HUES48 (cell line): Measurements from ENCODE around the gene CHRNA10.

Source experiments
- H3K27ac ChIP-seq: one replicate; pipeline ENCODE4 v1.7.0; 2013; ENCODE audit warnings: low read depth, low read length, inconsistent platforms
- H3K27me3 ChIP-seq: 2 replicates; pipeline ENCODE4 v1.6.1; 2013; ENCODE audit warnings: mild to moderate bottlenecking, low read length; ENCODE audit not compliant: control insufficient read depth, insufficient read depth
- H3K36me3 ChIP-seq: 2 replicates; pipeline ENCODE4 v1.6.1; 2013; ENCODE audit warnings: low read length; ENCODE audit not compliant: control insufficient read depth, insufficient read depth
- H3K4me1 ChIP-seq: 2 replicates; pipeline ENCODE4 v1.6.1; 2013; ENCODE audit warnings: mild to moderate bottlenecking, low read length; ENCODE audit not compliant: control insufficient read depth, insufficient read depth
- H3K4me3 ChIP-seq: 2 replicates; pipeline ENCODE4 v1.5.1; 2013; ENCODE audit warnings: mild to moderate bottlenecking, low read depth, low read length
- H3K9ac ChIP-seq: 2 replicates; pipeline ENCODE4 v1.6.1; 2013; ENCODE audit warnings: mild to moderate bottlenecking, low read depth, low read length, moderate library complexity
- H3K9me3 ChIP-seq: 2 replicates; pipeline ENCODE4 v1.6.1; 2013; ENCODE audit warnings: low read length; ENCODE audit not compliant: control insufficient read depth, insufficient read depth

The CHRNA10 gene

GRCh38 chr11:3671334-3672254 lies at the start of gene CHRNA10:
TSS of gene CHRNA10 (minus strand) at chr11:3671384. CDS start at chr11:3671312, 72 bp downstream.
- Histone ChIP-seq H3K4me3 (no peak within 1 kb of the TSS), H3K27ac (no peak within 1 kb of the TSS), H3K4me1 (no peaks in the 10 kb centered on the region), H3K9ac (no peak within 1 kb of the TSS), H3K27me3 (no peaks in the 10 kb centered on the region), H3K36me3 (peaks cover 65% of the 10 kb centered on the region), H3K9me3 (no peaks in the 10 kb centered on the region)

GRCh38 chr11:3712274-3712673 lies 41.1 kb upstream of the CHRNA10 start:
- peaks cover 89% of the 10 kb centered on the region for H3K36me3 ChIP-seq
- no peaks in the 10 kb centered on the region for H3K27me3 ChIP-seq
- H3K4me1 ChIP-seq = peaks cover 14% of the 10 kb centered on the region
- no peaks in the 10 kb centered on the region for H3K9me3 ChIP-seq
- no peak overlapping the region for H3K27ac ChIP-seq
- H3K9ac ChIP-seq = no peak overlapping the region
- no peak overlapping the region for H3K4me3 ChIP-seq

GRCh38 chr11:3710485-3711259 lies 39.5 kb upstream of the CHRNA10 start:
- peak overlapping the region; percentile 9; the same call in 1 of the 2 replicates for H3K9ac ChIP-seq
- H3K9me3 ChIP-seq = no peaks in the 10 kb centered on the region
- peaks cover 87% of the 10 kb centered on the region for H3K36me3 ChIP-seq
- no peaks in the 10 kb centered on the region for H3K27me3 ChIP-seq
- peaks cover 14% of the 10 kb centered on the region for H3K4me1 ChIP-seq
- peak overlapping the region; percentile 71 for H3K27ac ChIP-seq
- peak overlapping the region; percentile 40; the same call in 1 of the 2 replicates for H3K4me3 ChIP-seq

- Histone ChIP-seq H3K9ac (no peak overlapping the region; the same call in 1 of the 2 replicates), H3K9me3 (no peaks in the 10 kb centered on the region), H3K4me1 (peaks cover 14% of the 10 kb centered on the region), H3K27ac (peak overlapping the region; percentile 71), H3K27me3 (no peaks in the 10 kb centered on the region), H3K36me3 (peaks cover 87% of the 10 kb centered on the region), H3K4me3 (peak overlapping the region; percentile 40; the same call in 1 of the 2 replicates)
Observed at GRCh38 chr11:3709977-3710376, 38.8 kb upstream of the CHRNA10 start.

- Histone ChIP-seq H3K36me3 (peaks cover 87% of the 10 kb centered on the region), H3K27me3 (no peaks in the 10 kb centered on the region), H3K9ac (no peak overlapping the region), H3K9me3 (no peaks in the 10 kb centered on the region), H3K27ac (no peak overlapping the region), H3K4me3 (no peak overlapping the region), H3K4me1 (peaks cover 14% of the 10 kb centered on the region)
Observed at GRCh38 chr11:3707176-3707575, 36.0 kb upstream of the CHRNA10 start.

GRCh38 chr11:3703383-3703782 lies 32.2 kb upstream of the CHRNA10 start:
- no peak overlapping the region for H3K27ac ChIP-seq
- H3K4me3 ChIP-seq = no peak overlapping the region
- no peaks in the 10 kb centered on the region for H3K4me1 ChIP-seq
- H3K36me3 ChIP-seq = peaks cover 90% of the 10 kb centered on the region
- no peak overlapping the region for H3K9ac ChIP-seq
- H3K27me3 ChIP-seq = no peaks in the 10 kb centered on the region
- no peaks in the 10 kb centered on the region for H3K9me3 ChIP-seq

- Histone ChIP-seq H3K9ac (no peak overlapping the region), H3K4me1 (no peaks in the 10 kb centered on the region), H3K36me3 (peaks cover 96% of the 10 kb centered on the region), H3K27me3 (no peaks in the 10 kb centered on the region), H3K27ac (no peak overlapping the region), H3K9me3 (no peaks in the 10 kb centered on the region), H3K4me3 (no peak overlapping the region)
Observed at GRCh38 chr11:3700910-3701309, 29.7 kb upstream of the CHRNA10 start.

- H3K4me3 ChIP-seq = no peak overlapping the region
- peaks cover 96% of the 10 kb centered on the region for H3K36me3 ChIP-seq
- no peak overlapping the region for H3K27ac ChIP-seq
- H3K4me1 ChIP-seq = no peaks in the 10 kb centered on the region
- no peaks in the 10 kb centered on the region for H3K9me3 ChIP-seq
- H3K9ac ChIP-seq = no peak overlapping the region
- no peaks in the 10 kb centered on the region for H3K27me3 ChIP-seq
Observed at GRCh38 chr11:3700410-3700809, 29.2 kb upstream of the CHRNA10 start.

GRCh38 chr11:3686751-3687150 lies 15.6 kb upstream of the CHRNA10 start:
- Histone ChIP-seq H3K36me3 (peaks cover 88% of the 10 kb centered on the region), H3K27ac (no peak overlapping the region), H3K27me3 (no peaks in the 10 kb centered on the region), H3K4me1 (no peaks in the 10 kb centered on the region), H3K4me3 (no peak overlapping the region), H3K9me3 (no peaks in the 10 kb centered on the region), H3K9ac (no peak overlapping the region)

GRCh38 chr11:3685923-3686322 lies 14.7 kb upstream of the CHRNA10 start:
- Histone ChIP-seq H3K9me3 (no peaks in the 10 kb centered on the region), H3K36me3 (peaks cover 88% of the 10 kb centered on the region), H3K9ac (no peak overlapping the region), H3K4me3 (no peak overlapping the region), H3K27me3 (no peaks in the 10 kb centered on the region), H3K4me1 (no peaks in the 10 kb centered on the region), H3K27ac (no peak overlapping the region)

GRCh38 chr11:3684819-3685172 lies 13.6 kb upstream of the CHRNA10 start:
- H3K36me3 ChIP-seq = peaks cover 90% of the 10 kb centered on the region
- no peak overlapping the region for H3K27ac ChIP-seq
- H3K9me3 ChIP-seq = no peaks in the 10 kb centered on the region

More at GRCh38 chr11:3684819-3685172, 13.6 kb upstream of the CHRNA10 start:
- Histone ChIP-seq H3K4me3 (no peak overlapping the region), H3K4me1 (no peaks in the 10 kb centered on the region), H3K9ac (no peak overlapping the region), H3K27me3 (no peaks in the 10 kb centered on the region)
